ENCODE measurements around the gene MPZ. TPM values are rescaled to one million over a fixed set of nuclear protein-coding genes. Genes with fewer than 3 reads are reported as not detected.

The MPZ gene
- total and polyA plus RNA-seq, 10 of the 15 experiments (the other 5 are each of a cell fraction or from before 2014, with no cell fraction given) = 0.09 to 6.9 (median 4.7) TPM

GRCh38 chr1:161307892-161308638 is 1.7 kb downstream of the MPZ start (continued):
- no peak for TF ChIP-seq REST (IDR thresholded peaks at IDR 0.05; ENCODE audit: low read depth, low read length)
- TF ChIP-seq USF2 (IDR thresholded peaks at IDR 0.05; ENCODE audit: borderline replicate concordance, low read depth, low read length) = no peak
- TF ChIP-seq GATAD2B (conservative IDR thresholded peaks at IDR 0.05; ENCODE audit: low read depth) = no peak
- no peak for TF ChIP-seq TCF3 (IDR thresholded peaks at IDR 0.05; ENCODE audit: borderline replicate concordance, insufficient read depth, low read depth, low read length)
- no peak for TF ChIP-seq USF1 (IDR thresholded peaks at IDR 0.05; ENCODE audit: borderline replicate concordance, extremely low read length, insufficient read depth, low read depth, low read length)
- no peak for TF ChIP-seq CREM (IDR thresholded peaks at IDR 0.05; ENCODE audit: low read depth)
- no peak for TF ChIP-seq E2F4 (IDR thresholded peaks at IDR 0.05; ENCODE audit: low read depth, low read length)
